NCI-H748 (cell line): ENCODE results near the gene CCDC12.
A peak's percentile ranks its signal among the peaks of the same experiment; 100 is the strongest.

ENCODE experiments used
- DNase-seq: peaks from one replicate; lab custom pipeline; 2025; ENCODE audit not compliant: unreplicated experiment; lab: John Stamatoyannopoulos, UW

CCDC12 gene

GRCh38 chr3:46939578-46940445 is 36.7 kb downstream of the CCDC12 start:
- no peak for DNase-seq

- no peak for DNase-seq
Observed at GRCh38 chr3:46938118-46938517, 38.4 kb downstream of the CCDC12 start.

GRCh38 chr3:46936733-46937250 is 39.8 kb downstream of the CCDC12 start:
- DNase-seq = no peak

GRCh38 chr3:46935989-46936558 is 40.5 kb downstream of the CCDC12 start:
- DNase-seq = no peak

GRCh38 chr3:46935168-46935858 is 41.2 kb downstream of the CCDC12 start:
- DNase-seq = no peak

GRCh38 chr3:46934498-46935167 is 41.9 kb downstream of the CCDC12 start:
- DNase-seq = no peak

- DNase-seq = no peak
Observed at GRCh38 chr3:46934072-46934471, 42.5 kb downstream of the CCDC12 start.

GRCh38 chr3:46933261-46933660 is 43.3 kb downstream of the CCDC12 start:
- no peak for DNase-seq

- DNase-seq = no peak
Observed at GRCh38 chr3:46932455-46933225, 43.9 kb downstream of the CCDC12 start.

GRCh38 chr3:46931631-46932331 is 44.8 kb downstream of the CCDC12 start:
- DNase-seq = peak; percentile 69

GRCh38 chr3:46930945-46931403 is 45.6 kb downstream of the CCDC12 start:
- DNase-seq = no peak

- DNase-seq = no peak
Observed at GRCh38 chr3:46930166-46930944, 46.2 kb downstream of the CCDC12 start.

- no peak for DNase-seq
Observed at GRCh38 chr3:46929324-46929723, 47.2 kb downstream of the CCDC12 start.

- DNase-seq = no peak
Observed at GRCh38 chr3:46928282-46928681, 48.3 kb downstream of the CCDC12 start.

GRCh38 chr3:46927718-46928073 is 48.8 kb downstream of the CCDC12 start:
- DNase-seq = no peak

- no peak for DNase-seq
Observed at GRCh38 chr3:46926871-46927717, 49.5 kb downstream of the CCDC12 start.

- DNase-seq = no peak
Observed at GRCh38 chr3:46926447-46926846, 50.1 kb downstream of the CCDC12 start.

- no peak for DNase-seq
Observed at GRCh38 chr3:46926039-46926438, 50.5 kb downstream of the CCDC12 start.
